Measurements from ENCODE around the gene HS6ST2. TPM values are rescaled to one million over a fixed set of nuclear protein-coding genes. Genes with fewer than 3 reads are reported as not detected.

Gene HS6ST2
- total and polyA plus RNA-seq, 10 of the 15 experiments (the other 5 are each of a cell fraction or from before 2014, with no cell fraction given) = not detected

DNA sequence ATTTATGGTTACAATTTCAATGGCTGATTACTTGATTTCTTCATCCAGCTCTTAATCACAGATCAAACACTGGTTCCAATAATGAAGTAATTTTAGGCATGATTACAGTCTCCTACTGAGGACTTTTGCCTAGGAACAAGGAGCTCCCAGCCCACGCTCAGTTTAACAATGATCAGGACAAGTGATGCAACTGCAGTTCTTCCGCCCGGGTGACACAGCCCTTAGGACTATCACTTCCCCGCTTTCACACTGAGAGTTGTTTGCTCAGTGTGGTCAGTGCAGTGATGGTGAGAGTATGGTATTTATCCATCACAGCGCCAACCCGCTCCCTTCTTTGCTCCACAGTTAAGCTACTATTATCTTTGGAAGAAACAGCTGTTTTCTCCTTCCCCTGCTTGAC is 266.4 kb downstream of the HS6ST2 start (continued):
- TF ChIP-seq HDAC6 (IDR thresholded peaks at IDR 0.05; ENCODE audit: unreplicated experiment) = no peak
- TF ChIP-seq, protein P1, sequence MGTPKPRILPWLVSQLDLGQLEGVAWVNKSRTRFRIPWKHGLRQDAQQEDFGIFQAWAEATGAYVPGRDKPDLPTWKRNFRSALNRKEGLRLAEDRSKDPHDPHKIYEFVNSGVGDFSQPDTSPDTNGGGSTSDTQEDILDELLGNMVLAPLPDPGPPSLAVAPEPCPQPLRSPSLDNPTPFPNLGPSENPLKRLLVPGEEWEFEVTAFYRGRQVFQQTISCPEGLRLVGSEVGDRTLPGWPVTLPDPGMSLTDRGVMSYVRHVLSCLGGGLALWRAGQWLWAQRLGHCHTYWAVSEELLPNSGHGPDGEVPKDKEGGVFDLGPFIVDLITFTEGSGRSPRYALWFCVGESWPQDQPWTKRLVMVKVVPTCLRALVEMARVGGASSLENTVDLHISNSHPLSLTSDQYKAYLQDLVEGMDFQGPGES (IDR thresholded peaks at IDR 0.05) = no peak
- TF ChIP-seq RB1 (IDR thresholded peaks at IDR 0.05; ENCODE audit: borderline replicate concordance) = no peak

DNA sequence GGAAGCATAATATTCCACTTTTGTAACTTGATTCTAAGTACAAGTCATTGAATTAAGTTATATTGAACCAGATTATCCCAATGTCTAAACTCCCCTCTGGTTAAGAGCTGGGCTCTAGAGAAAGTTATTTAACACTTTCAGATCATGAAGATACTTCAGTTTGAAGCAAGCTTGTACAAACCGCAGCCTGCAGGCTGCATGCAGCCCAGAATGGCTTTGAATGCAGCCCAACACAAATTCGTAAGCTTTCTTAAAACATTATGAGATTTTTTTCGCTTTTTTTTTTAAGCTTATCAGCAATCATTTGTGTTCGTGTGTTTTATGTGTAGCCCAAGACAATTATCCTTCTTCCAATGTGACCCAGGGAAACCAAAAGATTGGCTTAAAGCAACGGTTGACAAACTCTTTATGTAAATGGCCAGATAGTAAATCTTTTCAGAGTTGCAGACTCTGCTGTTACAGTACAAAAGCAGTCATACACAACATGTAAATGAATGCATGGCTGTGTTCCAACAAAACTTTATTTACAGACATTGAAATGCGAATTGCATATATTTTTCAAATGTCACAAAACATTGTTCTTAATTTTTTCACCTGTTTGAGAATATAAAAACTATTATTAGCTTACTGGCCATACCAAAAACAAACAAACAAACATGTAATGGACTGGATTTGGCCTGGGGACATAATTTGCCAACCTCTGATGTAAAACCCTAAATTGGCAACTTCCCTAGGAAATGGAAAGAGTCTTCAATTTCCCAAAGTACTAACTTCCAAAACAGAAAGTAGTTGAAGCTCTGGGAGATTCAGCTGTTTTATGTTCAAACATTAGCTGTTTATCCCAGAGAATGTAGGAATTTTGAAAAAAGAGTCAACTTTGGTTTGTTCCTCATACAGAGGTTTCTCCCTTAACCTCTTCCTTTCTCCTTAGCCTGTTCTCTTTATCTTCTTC is 268.5 kb downstream of the HS6ST2 start:
- FAIRE-seq (no peak), ATAC-seq (no peak), DNase-seq (ENCODE audit: low read depth, low spot score) (no peak)
- ChIA-PET SMC1A (ENCODE audit: uncharacterized antibody, unreplicated experiment) (interaction anchor here (0.8 kb wide), 1 partner anchor 25 kb away, joined by 4 read pairs; no protein-coding TSS in a partner anchor), POLR2A (no interaction called here), RAD21 (ENCODE audit: unreplicated experiment) (no interaction called here), CTCF (interaction anchor here (0.6 to 0.8 kb wide), 2 partner anchors 521 to 1468 kb away, joined by 3 read pairs; no protein-coding TSS in a partner anchor)
- no peak overlapping the region for H2AFZ ChIP-seq (ENCODE audit: control insufficient read depth, low read depth, low read length)
- H4K20me1 ChIP-seq (ENCODE audit: control insufficient read depth, insufficient read depth) = no peaks in the 10 kb centered on the region
- BruUV-seq (replicated peaks) = no TSS peak
- TF ChIP-seq MXI1 (IDR thresholded peaks at IDR 0.05; ENCODE audit: low read depth, low read length) (no peak), POU2F2 (IDR thresholded peaks at IDR 0.05; ENCODE audit: borderline replicate concordance, low read depth, low read length) (no peak), RB1 (IDR thresholded peaks at IDR 0.05; ENCODE audit: borderline replicate concordance) (no peak), SREBF1 (IDR thresholded peaks at IDR 0.05; ENCODE audit: low read length) (no peak), RBBP5 (conservative IDR thresholded peaks at IDR 0.05) (no peak), PAX8 (IDR thresholded peaks at IDR 0.05) (no peak)
- H3K4me1 ChIP-seq (ENCODE audit: control insufficient read depth, insufficient read depth, low read length) = no peaks in the 10 kb centered on the region
- H3K9me3 ChIP-seq (replicated peaks; ENCODE audit: control insufficient read depth, insufficient read depth, low read length) = no peaks in the 10 kb centered on the region; the same call in 2 of the 3 replicates
- no peak overlapping the region for H3K27ac ChIP-seq (ENCODE audit: control insufficient read depth, insufficient read depth)
- no peaks in the 10 kb centered on the region; a peak in 1 of 4 replicates for H3K27me3 ChIP-seq (replicated peaks in 1 of 2; ENCODE audit: control insufficient read depth in 2 of 2, insufficient read depth in 2 of 2, low read length in 1 of 2)
- H3K4me2 ChIP-seq (ENCODE audit: control insufficient read depth, insufficient read depth) = no peak overlapping the region
- no peak overlapping the region for H3K9ac ChIP-seq (ENCODE audit: control insufficient read depth, insufficient read depth, low read length)
- H3K79me2 ChIP-seq (ENCODE audit: control insufficient read depth, insufficient read depth, low read length) = no peaks in the 10 kb centered on the region
- intact Hi-C loops (cut with micrococcal nuclease; ENCODE audit: unreplicated experiment) (no loop called here), in situ Hi-C loops (cut with MboI) (no loop called here)
- H3K4me3 ChIP-seq = no peak overlapping the region
- WGBS (ENCODE audit: insufficient coverage, insufficient replicate concordance, low lambda C conversion rate, missing lambda C conversion rate) = 10% methylated on average over 6 of the region's 6 CpGs
- H3K36me3 ChIP-seq (ENCODE audit: control insufficient read depth in 2 of 2, insufficient read depth in 2 of 2, low read length in 1 of 2) = no peaks in the 10 kb centered on the region

Data from GM12878 (cell line).